ENCODE data around the gene PHOX2A. TPM values are rescaled to one million over a fixed set of nuclear protein-coding genes. Genes with fewer than 3 reads are reported as not detected.

Gene PHOX2A
- total RNA-seq, 1 experiment from 2014 or later = not detected

DNA sequence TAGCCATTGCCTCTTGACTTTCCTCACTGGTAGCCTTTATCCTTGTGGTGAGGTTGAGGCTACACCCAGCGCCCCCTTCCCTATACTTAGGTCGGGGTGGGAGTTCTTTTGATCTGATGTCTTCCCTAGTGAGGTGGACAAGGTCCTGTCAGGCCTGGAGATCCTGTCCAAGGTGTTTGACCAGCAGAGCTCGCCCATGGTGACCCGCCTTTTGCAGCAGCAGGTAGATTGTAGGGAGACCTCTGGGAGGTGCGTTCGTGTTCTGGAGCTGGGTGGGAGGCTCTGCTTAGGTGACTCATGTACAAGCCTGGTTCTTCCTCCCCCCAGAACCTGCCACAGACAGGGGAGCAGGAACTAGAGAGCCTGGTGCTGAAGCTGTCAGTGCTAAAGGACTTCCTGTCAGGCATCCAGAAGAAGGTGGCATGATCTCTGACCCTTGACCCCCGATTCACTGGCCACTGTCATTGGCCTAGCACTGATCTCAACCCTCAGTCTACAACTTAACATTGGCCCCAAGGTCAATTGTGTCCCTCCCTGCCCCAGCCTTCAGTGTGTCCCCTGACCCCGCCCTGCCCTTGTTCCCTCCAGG lies 14.5 kb downstream of the PHOX2A start:
- Histone ChIP-seq H3K27ac (no peak overlapping the region), H3K79me2 (ENCODE audit: low read depth) (peaks cover 24% of the 10 kb centered on the region), H3F3A (ENCODE audit: insufficient read depth, low read depth) (peaks cover 14% of the 10 kb centered on the region; the same call in 1 of the 2 replicates), H3K4me1 (replicated peaks; ENCODE audit: insufficient read depth) (0 out of 2 replicates have a peak, but pooled peaks cover 11% of the 10 kb centered on the region), H3K27me3 (ENCODE audit: insufficient read depth, low read depth) (no peaks in the 10 kb centered on the region), H3K4me3 (no peak overlapping the region), H2AFZ (no peak overlapping the region), H3K4me2 (no peak overlapping the region), H3K36me3 (ENCODE audit: low read depth) (peaks cover 30% of the 10 kb centered on the region), H4K20me1 (ENCODE audit: insufficient read depth) (peaks cover 20% of the 10 kb centered on the region), H3K9me3 (ENCODE audit: insufficient read depth, low read depth) (no peaks in the 10 kb centered on the region), H3K9me2 (ENCODE audit: insufficient read depth) (no peaks in the 10 kb centered on the region)
- POLR2A ChIA-PET (ENCODE audit: unreplicated experiment) = no interaction called here
- no peak for DNase-seq
- no TSS peak for BruUV-seq (replicated peaks)
- CTCF ChIA-PET = no interaction called here
- intact Hi-C loops (cut with micrococcal nuclease; ENCODE audit: unreplicated experiment) = no loop called here
- TF ChIP-seq, protein P1, sequence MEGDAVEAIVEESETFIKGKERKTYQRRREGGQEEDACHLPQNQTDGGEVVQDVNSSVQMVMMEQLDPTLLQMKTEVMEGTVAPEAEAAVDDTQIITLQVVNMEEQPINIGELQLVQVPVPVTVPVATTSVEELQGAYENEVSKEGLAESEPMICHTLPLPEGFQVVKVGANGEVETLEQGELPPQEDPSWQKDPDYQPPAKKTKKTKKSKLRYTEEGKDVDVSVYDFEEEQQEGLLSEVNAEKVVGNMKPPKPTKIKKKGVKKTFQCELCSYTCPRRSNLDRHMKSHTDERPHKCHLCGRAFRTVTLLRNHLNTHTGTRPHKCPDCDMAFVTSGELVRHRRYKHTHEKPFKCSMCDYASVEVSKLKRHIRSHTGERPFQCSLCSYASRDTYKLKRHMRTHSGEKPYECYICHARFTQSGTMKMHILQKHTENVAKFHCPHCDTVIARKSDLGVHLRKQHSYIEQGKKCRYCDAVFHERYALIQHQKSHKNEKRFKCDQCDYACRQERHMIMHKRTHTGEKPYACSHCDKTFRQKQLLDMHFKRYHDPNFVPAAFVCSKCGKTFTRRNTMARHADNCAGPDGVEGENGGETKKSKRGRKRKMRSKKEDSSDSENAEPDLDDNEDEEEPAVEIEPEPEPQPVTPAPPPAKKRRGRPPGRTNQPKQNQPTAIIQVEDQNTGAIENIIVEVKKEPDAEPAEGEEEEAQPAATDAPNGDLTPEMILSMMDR (conservative IDR thresholded peaks at IDR 0.05) = no peak
- TF ChIP-seq EZH2 (IDR thresholded peaks at IDR 0.05; ENCODE audit: low read depth) = no peak

DNA sequence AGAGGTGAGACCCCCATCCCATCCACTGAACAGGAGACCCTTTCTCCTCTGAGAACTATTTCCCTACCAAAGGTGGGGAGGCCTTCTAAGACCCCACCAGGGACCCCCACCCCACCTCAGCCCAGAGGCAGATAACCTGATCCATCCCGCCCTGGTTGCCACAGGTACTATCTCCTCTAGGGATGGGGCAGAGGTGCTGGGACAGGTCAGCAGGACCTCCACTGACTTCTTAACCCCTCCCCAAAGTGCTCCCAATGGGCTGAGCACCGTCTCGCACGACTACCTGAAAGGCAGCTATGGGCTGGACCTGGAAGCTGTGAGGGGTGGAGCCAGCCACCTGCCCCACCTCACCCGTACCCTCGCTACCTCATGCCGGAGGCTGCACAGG lies 15.1 kb downstream of the PHOX2A start:
- Histone ChIP-seq H3K9me3 (ENCODE audit: insufficient read depth, low read depth) (no peaks in the 10 kb centered on the region), H3K9me2 (ENCODE audit: insufficient read depth) (no peaks in the 10 kb centered on the region), H3K36me3 (ENCODE audit: low read depth) (peaks cover 30% of the 10 kb centered on the region), H3K4me1 (replicated peaks; ENCODE audit: insufficient read depth) (0 out of 2 replicates have a peak, but pooled peaks cover 11% of the 10 kb centered on the region), H3F3A (ENCODE audit: insufficient read depth, low read depth) (peaks cover 9% of the 10 kb centered on the region; the same call in 1 of the 2 replicates), H2AFZ (no peak overlapping the region), H4K20me1 (ENCODE audit: insufficient read depth) (peaks cover 15% of the 10 kb centered on the region), H3K27me3 (ENCODE audit: insufficient read depth, low read depth) (no peaks in the 10 kb centered on the region), H3K4me3 (no peak overlapping the region), H3K79me2 (ENCODE audit: low read depth) (peaks cover 30% of the 10 kb centered on the region), H3K27ac (no peak overlapping the region), H3K4me2 (no peak overlapping the region)
- BruUV-seq (replicated peaks) = no TSS peak
- intact Hi-C loops (cut with micrococcal nuclease; ENCODE audit: unreplicated experiment) = no loop called here
- ChIA-PET CTCF (no interaction called here), POLR2A (ENCODE audit: unreplicated experiment) (no interaction called here)
- TF ChIP-seq EZH2 (IDR thresholded peaks at IDR 0.05; ENCODE audit: low read depth) = no peak
- TF ChIP-seq, protein P1 (conservative IDR thresholded peaks at IDR 0.05) = no peak
- no peak for DNase-seq

DNA sequence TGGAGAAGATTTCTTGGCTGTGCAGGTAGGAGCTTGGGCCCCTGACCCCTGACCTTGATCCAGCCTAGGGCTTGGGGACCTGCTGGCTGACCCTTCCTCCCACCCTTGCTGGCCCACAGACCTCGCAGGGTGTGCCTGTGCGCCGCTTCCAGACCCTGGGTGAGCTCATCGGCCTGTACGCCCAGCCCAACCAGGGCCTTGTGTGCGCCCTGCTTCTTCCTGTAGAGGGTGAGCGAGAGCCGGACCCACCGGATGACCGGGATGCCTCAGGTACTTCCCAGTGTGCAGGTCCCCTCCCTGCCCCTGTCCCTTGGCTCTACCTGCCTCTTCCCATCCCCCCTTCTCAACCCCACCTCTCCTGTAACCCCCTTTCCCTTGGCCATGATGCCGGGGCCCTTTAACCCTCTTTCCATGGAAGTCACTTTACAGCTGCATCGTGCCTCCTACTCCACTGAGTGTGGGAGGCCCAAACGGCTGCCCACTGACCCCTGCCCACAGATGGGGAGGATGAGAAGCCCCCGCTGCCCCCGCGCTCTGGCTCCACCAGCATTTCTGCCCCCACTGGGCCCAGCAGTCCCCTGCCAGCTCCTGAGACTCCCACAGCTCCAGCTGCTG lies 15.6 kb downstream of the PHOX2A start:
- Histone ChIP-seq H3K9me3 (ENCODE audit: insufficient read depth, low read depth) (no peaks in the 10 kb centered on the region), H3K4me3 (no peak overlapping the region), H3F3A (ENCODE audit: insufficient read depth, low read depth) (peaks cover 4% of the 10 kb centered on the region; the same call in 1 of the 2 replicates), H3K4me2 (no peak overlapping the region), H3K4me1 (replicated peaks; ENCODE audit: insufficient read depth) (0 out of 2 replicates have a peak, but pooled peaks cover 11% of the 10 kb centered on the region), H3K27ac (no peak overlapping the region), H3K36me3 (ENCODE audit: low read depth) (peaks cover 30% of the 10 kb centered on the region), H2AFZ (no peak overlapping the region), H4K20me1 (ENCODE audit: insufficient read depth) (peaks cover 15% of the 10 kb centered on the region), H3K9me2 (ENCODE audit: insufficient read depth) (no peaks in the 10 kb centered on the region), H3K79me2 (ENCODE audit: low read depth) (peaks cover 30% of the 10 kb centered on the region), H3K27me3 (ENCODE audit: insufficient read depth, low read depth) (no peaks in the 10 kb centered on the region)
- ChIA-PET POLR2A (ENCODE audit: unreplicated experiment) (interaction anchor here (0.6 kb wide), 1 partner anchor 213 kb away, joined by 4 read pairs; no protein-coding TSS in a partner anchor), CTCF (no interaction called here)
- no TSS peak for BruUV-seq (replicated peaks)
- intact Hi-C loops (cut with micrococcal nuclease; ENCODE audit: unreplicated experiment) = no loop called here
- no peak for DNase-seq
- TF ChIP-seq, protein P1 (conservative IDR thresholded peaks at IDR 0.05) = no peak
- TF ChIP-seq EZH2 (IDR thresholded peaks at IDR 0.05; ENCODE audit: low read depth) = no peak

Measured in PC-9 (cell line).